SH-SY5Y (cell line): ENCODE results near the gene DENND6A.

Source experiments
- GATA2 ChIP-seq: IDR thresholded peaks from 2 replicates; pipeline ENCODE4 v1.6.1; 2011; ENCODE audit warnings: mild to moderate bottlenecking, low read depth, low read length
- GATA3 ChIP-seq: IDR thresholded peaks from 2 replicates; pipeline ENCODE4 v1.6.1; 2011; ENCODE audit warnings: low read depth, mild to moderate bottlenecking, low read length, moderate library complexity

Gene DENND6A

GRCh38 chr3:57709559-57709958, 16.7 kb upstream of the DENND6A start:
- TF ChIP-seq GATA3: no peak
- TF ChIP-seq GATA2: no peak

- TF ChIP-seq GATA3: no peak
- TF ChIP-seq GATA2: no peak
Measured at GRCh38 chr3:57709031-57709430, 16.2 kb upstream of the DENND6A start.

- TF ChIP-seq GATA3 (no peak), GATA2 (no peak)
Measured at GRCh38 chr3:57706462-57706861, 13.6 kb upstream of the DENND6A start.

- TF ChIP-seq GATA2 (no peak), GATA3 (no peak)
Measured at GRCh38 chr3:57701781-57702180, 8.9 kb upstream of the DENND6A start.

GRCh38 chr3:57700737-57701136, 7.9 kb upstream of the DENND6A start:
- TF ChIP-seq GATA3: no peak
- no peak for TF ChIP-seq GATA2

- no peak for TF ChIP-seq GATA2
- no peak for TF ChIP-seq GATA3
Measured at GRCh38 chr3:57699591-57699990, 6.7 kb upstream of the DENND6A start.

GRCh38 chr3:57696801-57697321, 4.0 kb upstream of the DENND6A start:
- TF ChIP-seq GATA2 (no peak), GATA3 (no peak)

GRCh38 chr3:57694146-57694545, 1.3 kb upstream of the DENND6A start:
- TF ChIP-seq GATA3 (no peak), GATA2 (no peak)

- TF ChIP-seq GATA2 (no peak), GATA3 (no peak)
Measured at GRCh38 chr3:57691411-57692132, 1.3 kb downstream of the DENND6A start.

GRCh38 chr3:57689367-57690053, 3.4 kb downstream of the DENND6A start:
- TF ChIP-seq GATA2 (no peak), GATA3 (no peak)

- TF ChIP-seq GATA2 (no peak), GATA3 (no peak)
Measured at GRCh38 chr3:57688291-57688690, 4.6 kb downstream of the DENND6A start.

- TF ChIP-seq GATA2 (no peak), GATA3 (no peak)
Measured at GRCh38 chr3:57683286-57683685, 9.6 kb downstream of the DENND6A start.

GRCh38 chr3:57682284-57682683, 10.6 kb downstream of the DENND6A start:
- TF ChIP-seq GATA2: no peak
- TF ChIP-seq GATA3: no peak

GRCh38 chr3:57681691-57682090, 11.2 kb downstream of the DENND6A start:
- no peak for TF ChIP-seq GATA2

- TF ChIP-seq GATA2: no peak
- no peak for TF ChIP-seq GATA3
Measured at GRCh38 chr3:57680046-57680445, 12.8 kb downstream of the DENND6A start.
